Muscle layer of duodenum (tissue), 2 donors: ENCODE measurements around the gene VSIG8.

Source experiments
- H3K27ac ChIP-seq: one replicate; pipeline ENCODE4 v1.7.0; 2013; ENCODE audit warnings: mild to moderate bottlenecking, low read length
- H3K27me3 ChIP-seq: one replicate; pipeline ENCODE4 v1.7.0; 2013; ENCODE audit warnings: low read depth, mild to moderate bottlenecking, control low read depth, low read length
- H3K36me3 ChIP-seq, 2 donors: one replicate each; pipeline ENCODE4 v1.7.0; 2013; ENCODE audit warnings: low read length in 2 of 2, control low read depth in 1 of 2, mild to moderate bottlenecking in 1 of 2; ENCODE audit not compliant: insufficient read depth in 2 of 2, control insufficient read depth in 1 of 2
- H3K4me1 ChIP-seq, 2 donors: one replicate each; pipeline ENCODE4 v1.7.0; 2013; ENCODE audit warnings: low read length in 2 of 2, mild to moderate bottlenecking in 2 of 2, control low read depth in 1 of 2, moderate library complexity in 1 of 2; ENCODE audit not compliant: insufficient read depth in 2 of 2, control insufficient read depth in 1 of 2
- H3K4me3 ChIP-seq, 2 donors: one replicate each; pipeline ENCODE4 v1.7.0; 2013; ENCODE audit warnings: low read length in 2 of 2, low read depth in 1 of 2, mild to moderate bottlenecking in 1 of 2
- H3K9me3 ChIP-seq, 2 donors: one replicate each; pipeline ENCODE4 v1.7.0; 2013; ENCODE audit warnings: low read length in 2 of 2, control low read depth in 1 of 2, mild to moderate bottlenecking in 1 of 2; ENCODE audit not compliant: control insufficient read depth in 1 of 2
- donor health status: healthy.

VSIG8 gene

GRCh38 chr1:159828581-159829272 lies 33.7 kb downstream of the VSIG8 start:
- no peak overlapping the region for H3K4me3 ChIP-seq
- H3K4me1 ChIP-seq = peaks cover 0 to 4% of the 10 kb centered on the region in 2 donors
- no peak overlapping the region for H3K27ac ChIP-seq
- no peaks in the 10 kb centered on the region for H3K27me3 ChIP-seq
- no peaks in the 10 kb centered on the region for H3K36me3 ChIP-seq
- no peaks in the 10 kb centered on the region for H3K9me3 ChIP-seq

GRCh38 chr1:159828176-159828575 lies 34.3 kb downstream of the VSIG8 start:
- Histone ChIP-seq H3K9me3 (no peaks in the 10 kb centered on the region), H3K4me1 (peaks cover 0 to 4% of the 10 kb centered on the region in 2 donors), H3K27ac (no peak overlapping the region), H3K4me3 (no peak overlapping the region), H3K27me3 (no peaks in the 10 kb centered on the region), H3K36me3 (no peaks in the 10 kb centered on the region)

- Histone ChIP-seq H3K4me3 (peak overlapping the region in 1 of 2 donors; percentile 17), H3K36me3 (no peaks in the 10 kb centered on the region), H3K9me3 (no peaks in the 10 kb centered on the region), H3K4me1 (peaks cover 0 to 4% of the 10 kb centered on the region in 2 donors), H3K27me3 (no peaks in the 10 kb centered on the region), H3K27ac (no peak overlapping the region)
Measured at GRCh38 chr1:159827549-159827948, 34.9 kb downstream of the VSIG8 start.

GRCh38 chr1:159827102-159827490 lies 35.4 kb downstream of the VSIG8 start:
- H3K4me3 ChIP-seq = peak overlapping the region in 1 of 2 donors; percentile 17
- no peak overlapping the region for H3K27ac ChIP-seq
- peaks cover 0 to 4% of the 10 kb centered on the region in 2 donors for H3K4me1 ChIP-seq

DNA sequence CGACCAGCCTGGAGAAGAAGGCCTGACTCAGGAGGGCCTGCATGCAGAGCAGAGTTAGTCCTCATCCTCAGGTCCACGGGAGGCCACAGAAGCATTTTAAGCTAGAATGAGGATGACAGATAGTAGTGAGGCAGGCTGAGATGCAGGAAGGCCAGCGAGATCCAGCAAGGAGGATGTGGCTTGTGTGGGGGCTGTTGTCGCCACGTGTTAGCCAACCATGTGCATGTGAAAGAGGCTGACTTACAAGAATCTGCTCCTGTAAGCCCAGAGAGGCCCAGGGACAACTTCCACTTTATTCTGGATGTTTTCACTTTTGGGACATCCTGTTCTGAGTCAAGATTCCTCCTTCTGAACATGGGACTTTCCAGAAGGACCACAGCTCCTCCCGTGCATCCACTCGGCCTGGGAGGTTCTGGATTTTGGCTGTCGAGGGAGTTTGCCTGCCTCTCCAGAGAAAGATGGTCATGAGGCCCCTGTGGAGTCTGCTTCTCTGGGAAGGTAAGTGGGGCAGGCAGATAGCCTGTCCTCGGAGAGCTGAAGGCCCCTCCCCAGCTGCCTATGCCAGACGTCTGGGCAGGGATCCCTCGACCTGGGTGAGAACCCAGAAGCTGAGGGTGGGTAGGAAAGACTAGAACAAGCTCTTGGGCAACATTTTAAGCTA lies 35.9 kb downstream of the VSIG8 start, which contains the start of gene SLAMF8:
SLAMF8 (plus strand) TSS at position 433 of the 661 bp plus-strand sequence; CDS start at position 459, 26 bp downstream.
- no peak within 1 kb of the TSS for H3K27ac ChIP-seq
- H3K4me3 ChIP-seq = peak within 1 kb of the TSS in 1 of 2 donors; percentile 17
- no peaks in the 10 kb centered on the region for H3K27me3 ChIP-seq
- H3K36me3 ChIP-seq = no peaks in the 10 kb centered on the region
- H3K9me3 ChIP-seq = no peaks in the 10 kb centered on the region
- H3K4me1 ChIP-seq = peaks cover 0 to 4% of the 10 kb centered on the region in 2 donors

More at GRCh38 chr1:159827102-159827490, 35.4 kb downstream of the VSIG8 start:
- Histone ChIP-seq H3K9me3 (no peaks in the 10 kb centered on the region), H3K36me3 (no peaks in the 10 kb centered on the region), H3K27me3 (no peaks in the 10 kb centered on the region)

DNA sequence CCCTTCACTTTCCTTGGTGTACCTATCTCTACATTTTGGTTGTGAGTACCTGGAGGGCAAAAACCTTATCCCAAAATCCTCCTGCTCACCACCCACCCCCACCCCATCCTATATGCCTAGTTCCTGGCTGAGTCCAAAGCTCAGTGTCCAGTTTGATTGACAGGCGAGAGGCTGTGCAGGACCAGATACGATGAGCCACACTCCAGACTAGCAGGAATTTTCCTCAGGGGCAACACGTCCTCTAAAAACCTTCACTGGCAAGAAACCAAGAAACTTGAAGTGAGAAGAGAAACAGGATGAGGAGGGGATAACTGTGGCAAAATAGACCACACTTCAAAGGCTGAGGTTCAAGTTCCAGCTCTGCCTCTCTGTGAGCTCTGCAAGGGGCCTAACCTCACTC lies 36.9 kb downstream of the VSIG8 start:
- Histone ChIP-seq H3K9me3 (no peaks in the 10 kb centered on the region), H3K4me1 (peaks cover 0 to 4% of the 10 kb centered on the region in 2 donors), H3K27ac (no peak overlapping the region), H3K27me3 (no peaks in the 10 kb centered on the region), H3K36me3 (no peaks in the 10 kb centered on the region), H3K4me3 (no peak overlapping the region)

GRCh38 chr1:159823406-159823805 lies 39.1 kb downstream of the VSIG8 start:
- Histone ChIP-seq H3K27ac (no peak overlapping the region), H3K4me3 (no peak overlapping the region)

DNA sequence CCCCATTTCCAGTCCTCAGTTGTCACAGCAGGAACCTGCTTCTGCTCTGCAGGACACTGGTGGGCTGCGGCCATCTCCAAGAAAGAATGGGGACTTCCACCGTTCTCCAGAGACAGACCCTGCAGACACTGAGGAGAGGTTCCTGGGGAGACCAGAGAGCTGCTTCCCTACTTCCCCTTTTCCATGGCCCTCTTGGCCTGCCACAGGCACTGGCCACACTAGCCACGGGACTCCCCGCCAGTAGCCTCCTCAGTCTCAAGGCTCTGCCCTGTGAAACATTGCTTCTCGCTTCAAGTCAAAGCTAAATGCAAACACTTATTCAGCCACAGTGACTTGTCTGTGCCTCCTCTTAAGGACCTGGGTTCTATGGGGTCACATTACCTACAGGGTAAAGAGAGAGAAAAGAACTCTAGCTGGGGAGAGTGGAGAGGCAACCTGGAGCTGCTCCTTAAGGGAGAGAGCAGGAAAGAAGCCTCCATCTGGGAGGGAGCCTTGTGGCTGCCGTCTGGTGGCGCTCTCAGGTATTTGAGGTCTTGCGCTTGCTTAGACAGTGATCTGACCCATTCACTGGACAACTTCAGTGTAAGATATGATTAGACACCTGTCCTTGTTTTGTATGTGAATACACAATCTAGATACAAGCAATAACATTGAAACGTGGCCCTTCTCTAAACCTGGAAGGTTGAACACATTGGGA lies 41.1 kb downstream of the VSIG8 start:
- H3K36me3 ChIP-seq = no peaks in the 10 kb centered on the region
- H3K4me1 ChIP-seq = no peaks in the 10 kb centered on the region
- no peaks in the 10 kb centered on the region for H3K9me3 ChIP-seq
- H3K27ac ChIP-seq = no peak overlapping the region
- no peak overlapping the region for H3K4me3 ChIP-seq
- H3K27me3 ChIP-seq = no peaks in the 10 kb centered on the region

More at GRCh38 chr1:159823406-159823805, 39.1 kb downstream of the VSIG8 start:
- Histone ChIP-seq H3K36me3 (no peaks in the 10 kb centered on the region), H3K4me1 (no peaks in the 10 kb centered on the region), H3K27me3 (no peaks in the 10 kb centered on the region), H3K9me3 (no peaks in the 10 kb centered on the region)

- Histone ChIP-seq H3K4me3 (no peak overlapping the region), H3K27me3 (no peaks in the 10 kb centered on the region), H3K36me3 (no peaks in the 10 kb centered on the region), H3K9me3 (no peaks in the 10 kb centered on the region), H3K4me1 (no peaks in the 10 kb centered on the region), H3K27ac (no peak overlapping the region)
Measured at GRCh38 chr1:159817276-159818041, 45.0 kb downstream of the VSIG8 start.

DNA sequence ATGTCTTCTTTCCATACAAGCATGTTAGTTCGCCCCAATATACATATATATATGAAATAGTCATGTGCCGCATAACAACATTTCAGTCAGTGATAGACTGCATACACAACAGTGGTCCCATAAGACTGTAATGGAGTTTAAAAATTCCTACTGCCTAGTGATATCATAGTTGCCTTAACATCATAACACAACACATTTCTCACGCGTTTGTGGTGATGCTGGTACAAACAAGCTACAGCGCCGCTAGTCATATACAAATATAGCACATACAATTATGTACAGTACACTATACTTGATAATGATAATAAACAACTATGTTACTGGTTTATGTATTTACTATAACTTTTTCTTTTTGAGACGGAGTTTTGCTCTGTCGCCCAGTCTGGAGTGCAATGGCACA lies 46.5 kb downstream of the VSIG8 start:
- Histone ChIP-seq H3K27ac (no peak overlapping the region), H3K4me3 (no peak overlapping the region), H3K27me3 (no peaks in the 10 kb centered on the region)

DNA sequence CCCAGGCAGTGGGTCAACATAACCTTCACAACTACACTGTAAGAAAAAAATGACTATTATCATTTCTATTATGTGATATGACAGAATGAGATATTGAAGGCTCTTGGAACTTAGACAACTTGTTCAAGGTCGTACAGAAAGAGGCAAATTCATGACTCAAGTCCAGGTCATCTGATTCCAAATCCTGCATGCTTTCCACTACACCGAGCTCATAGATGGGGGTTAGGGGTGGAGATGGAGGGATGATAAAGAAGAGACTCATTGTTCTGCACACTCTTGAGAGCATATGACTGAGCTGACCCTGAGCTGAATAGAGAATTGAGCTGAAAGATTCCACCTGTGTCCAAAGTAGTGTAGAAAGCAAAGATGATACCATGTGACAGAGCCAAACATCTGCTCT lies 57.5 kb downstream of the VSIG8 start:
- no peaks in the 10 kb centered on the region for H3K9me3 ChIP-seq
- H3K4me1 ChIP-seq = no peaks in the 10 kb centered on the region
- H3K36me3 ChIP-seq = no peaks in the 10 kb centered on the region
- H3K4me3 ChIP-seq = no peak overlapping the region
- no peaks in the 10 kb centered on the region for H3K27me3 ChIP-seq
- H3K27ac ChIP-seq = no peak overlapping the region

More for the DNA sequence above, 46.5 kb downstream of the VSIG8 start:
- Histone ChIP-seq H3K9me3 (no peaks in the 10 kb centered on the region), H3K36me3 (no peaks in the 10 kb centered on the region), H3K4me1 (no peaks in the 10 kb centered on the region)
